ENCODE results near the gene ARHGAP15. TPM values are rescaled to one million over a fixed set of nuclear protein-coding genes. Genes with fewer than 3 reads are reported as not detected.

The ARHGAP15 gene
- total RNA-seq, 1 experiment from 2014 or later: 0.42 TPM

- ChIA-PET POLR2A (no interaction called here), CTCF (no interaction called here), RAD21 (ENCODE audit: low non-redundant PET in 1 of 2, low total read pairs in 2 of 2, uncharacterized antibody in 2 of 2, unreplicated experiment in 2 of 2) (no interaction called here)
- TF ChIP-seq TCF7L2 (IDR thresholded peaks at IDR 0.05; ENCODE audit: borderline replicate concordance, extremely low read depth, insufficient read depth, insufficient read length) (no peak), ELF1 (IDR thresholded peaks at IDR 0.05; ENCODE audit: borderline replicate concordance, low read depth) (no peak), ZBTB33 (IDR thresholded peaks at IDR 0.05; ENCODE audit: extremely low read depth, insufficient replicate concordance, low read length) (no peak), CEBPB (IDR thresholded peaks at IDR 0.05; ENCODE audit: low read depth) (no peak), CBX3 (IDR thresholded peaks at IDR 0.05; ENCODE audit: low read depth) (no peak)
- H3K4me1 ChIP-seq (ENCODE audit: control insufficient read depth in 1 of 2, insufficient read depth in 2 of 2, low read length in 2 of 2): no peaks in the 10 kb centered on the region
- no TSS peak for BruUV-seq (replicated peaks)
- H3K27ac ChIP-seq (ENCODE audit: low read depth, low read length): no peak overlapping the region
- no peak overlapping the region for H3K4me2 ChIP-seq (ENCODE audit: low read length)
- H2AFZ ChIP-seq (ENCODE audit: low read depth, low read length, poor library complexity, severe bottlenecking): no peak overlapping the region
- DNase-seq (ENCODE audit: low read depth, low spot score): no peak
- no peaks in the 10 kb centered on the region for H3K79me2 ChIP-seq (ENCODE audit: insufficient read depth, low read length)
- H3K36me3 ChIP-seq (ENCODE audit: control insufficient read depth in 1 of 2, insufficient read depth in 2 of 2, low read length in 2 of 2): no peaks in the 10 kb centered on the region
- ATAC-seq: no peak
- H3K9ac ChIP-seq (ENCODE audit: low read length): no peak overlapping the region
- no peaks in the 10 kb centered on the region for H3K9me3 ChIP-seq (ENCODE audit: control insufficient read depth in 1 of 2, insufficient read depth in 1 of 2, low read depth in 1 of 2, low read length in 2 of 2)
- intact Hi-C loops (cut with micrococcal nuclease): no loop called here
- no peaks in the 10 kb centered on the region for H3K9me2 ChIP-seq (ENCODE audit: insufficient read depth)
- no peaks in the 10 kb centered on the region for H3K27me3 ChIP-seq (ENCODE audit: insufficient read depth, low read length)
- H4K20me1 ChIP-seq (ENCODE audit: insufficient read depth): no peaks in the 10 kb centered on the region
- H3K4me3 ChIP-seq (replicated peaks in 1 of 2; ENCODE audit: low read depth in 1 of 2, low read length in 2 of 2): no peak overlapping the region
Observed at GRCh38 chr2:143503280-143503679, 374.1 kb downstream of the ARHGAP15 start.

GRCh38 chr2:143504397-143504796 is 375.2 kb downstream of the ARHGAP15 start:
- H3K4me1 ChIP-seq (ENCODE audit: control insufficient read depth in 1 of 2, insufficient read depth in 2 of 2, low read length in 2 of 2): no peaks in the 10 kb centered on the region
- no peaks in the 10 kb centered on the region for H3K9me3 ChIP-seq (ENCODE audit: control insufficient read depth in 1 of 2, insufficient read depth in 1 of 2, low read depth in 1 of 2, low read length in 2 of 2)
- DNase-seq (ENCODE audit: low read depth, low spot score) (no peak), ATAC-seq (no peak)
- intact Hi-C loops (cut with micrococcal nuclease): no loop called here
- no peaks in the 10 kb centered on the region for H3K79me2 ChIP-seq (ENCODE audit: insufficient read depth, low read length)
- no peaks in the 10 kb centered on the region for H3K9me2 ChIP-seq (ENCODE audit: insufficient read depth)
- no TSS peak for BruUV-seq (replicated peaks)
- H3K4me3 ChIP-seq (replicated peaks in 1 of 2; ENCODE audit: low read depth in 1 of 2, low read length in 2 of 2): no peak overlapping the region
- H2AFZ ChIP-seq (ENCODE audit: low read depth, low read length, poor library complexity, severe bottlenecking): no peak overlapping the region
- ChIA-PET CTCF (no interaction called here), RAD21 (ENCODE audit: low non-redundant PET in 1 of 2, low total read pairs in 2 of 2, uncharacterized antibody in 2 of 2, unreplicated experiment in 2 of 2) (no interaction called here), POLR2A (no interaction called here)
- no peak overlapping the region for H3K27ac ChIP-seq (ENCODE audit: low read depth, low read length)
- H3K36me3 ChIP-seq (ENCODE audit: control insufficient read depth in 1 of 2, insufficient read depth in 2 of 2, low read length in 2 of 2): no peaks in the 10 kb centered on the region
- no peak overlapping the region for H3K4me2 ChIP-seq (ENCODE audit: low read length)
- no peak overlapping the region for H3K9ac ChIP-seq (ENCODE audit: low read length)
- no peaks in the 10 kb centered on the region for H3K27me3 ChIP-seq (ENCODE audit: insufficient read depth, low read length)
- no peaks in the 10 kb centered on the region for H4K20me1 ChIP-seq (ENCODE audit: insufficient read depth)
- no peak for TF ChIP-seq POLR2A (IDR thresholded peaks at IDR 0.05; ENCODE audit: borderline replicate concordance, extremely low read depth, insufficient read depth, insufficient read length)
- TF ChIP-seq EGR1 (IDR thresholded peaks at IDR 0.05; ENCODE audit: low read depth): no peak
- TF ChIP-seq POLR2AphosphoS5 (IDR thresholded peaks at IDR 0.05; ENCODE audit: low read depth, low read length): no peak
- no peak for TF ChIP-seq ZNF274 (IDR thresholded peaks at IDR 0.05; ENCODE audit: low read depth, low read length)
- no peak for TF ChIP-seq ATF3 (IDR thresholded peaks at IDR 0.05)
- no peak for TF ChIP-seq CEBPB (IDR thresholded peaks at IDR 0.05; ENCODE audit: low read depth)
- TF ChIP-seq SIN3A (IDR thresholded peaks at IDR 0.05; ENCODE audit: low read depth): no peak
- no peak for TF ChIP-seq EZH2phosphoT487 (IDR thresholded peaks at IDR 0.05; ENCODE audit: borderline replicate concordance)
- no peak for TF ChIP-seq ZBTB33 (IDR thresholded peaks at IDR 0.05; ENCODE audit: extremely low read depth, insufficient replicate concordance, low read length)
- TF ChIP-seq SRF (IDR thresholded peaks at IDR 0.05; ENCODE audit: low read depth): no peak
- TF ChIP-seq EZH2 (IDR thresholded peaks at IDR 0.05): no peak
- no peak for TF ChIP-seq RAD21 (IDR thresholded peaks at IDR 0.05; ENCODE audit: low read depth)
- TF ChIP-seq CTCF (IDR thresholded peaks at IDR 0.05 in 2 of 3, conservative IDR thresholded peaks at IDR 0.05 in 1 of 3; ENCODE audit: borderline replicate concordance in 1 of 3, insufficient read depth in 1 of 3, low read depth in 2 of 3, low read length in 2 of 3): no peak
